Upper lobe of left lung (tissue), 4 donors: Measurements from ENCODE around the gene SKIL.

Experiments used
- EP300 ChIP-seq, 4 donors: sonication (generic); formaldehyde crosslinking; IDR thresholded peaks; one replicate each; pipeline ENCODE4 v1.5.1; 2017; ENCODE audit warnings: antibody characterized with exemption in 4 of 4, control low read depth in 2 of 4
- POLR2A ChIP-seq, 4 donors: fragments of 450-650 bp; IDR thresholded peaks; one replicate each; pipeline ENCODE4 v1.5.1; 2016 to 2017; ENCODE audit warnings: antibody characterized with exemption in 4 of 4, mild to moderate bottlenecking in 2 of 4

GRCh38 chr3:170327040-170327808, 30.3 kb upstream of the SKIL start:
- TF ChIP-seq POLR2A (IDR thresholded peaks at IDR 0.05) = no peak
- TF ChIP-seq EP300 (IDR thresholded peaks at IDR 0.05) = no peak
